Esophagus squamous epithelium (tissue), 4 donors: ENCODE data around the gene IPO8.

ENCODE experiments used
- CTCF ChIP-seq, 6 experiments: fragments of 450-650 bp in 4 of 6; fragments of 200-600 bp in 2 of 6; sonication (generic) in 2 of 6; IDR thresholded peaks; one replicate each; pipeline ENCODE4 v1.5.1; 2016 to 2019; ENCODE audit warnings: antibody characterized with exemption in 6 of 6, mild to moderate bottlenecking in 4 of 6, moderate library complexity in 4 of 6
- POLR2A ChIP-seq, 4 donors: fragments of 450-650 bp; IDR thresholded peaks; one replicate each; pipeline ENCODE4 v1.6.1; 2017; ENCODE audit warnings: antibody characterized with exemption in 4 of 4, mild to moderate bottlenecking in 4 of 4, moderate library complexity in 3 of 4

- TF ChIP-seq CTCF (IDR thresholded peaks at IDR 0.05) (no peak), POLR2A (IDR thresholded peaks at IDR 0.05) (no peak)
These were observed 73.2 kb downstream of the IPO8 start for GRCh38 chr12:30622509-30622908.
